Measurements from ENCODE around the gene MAMDC2.

DNA sequence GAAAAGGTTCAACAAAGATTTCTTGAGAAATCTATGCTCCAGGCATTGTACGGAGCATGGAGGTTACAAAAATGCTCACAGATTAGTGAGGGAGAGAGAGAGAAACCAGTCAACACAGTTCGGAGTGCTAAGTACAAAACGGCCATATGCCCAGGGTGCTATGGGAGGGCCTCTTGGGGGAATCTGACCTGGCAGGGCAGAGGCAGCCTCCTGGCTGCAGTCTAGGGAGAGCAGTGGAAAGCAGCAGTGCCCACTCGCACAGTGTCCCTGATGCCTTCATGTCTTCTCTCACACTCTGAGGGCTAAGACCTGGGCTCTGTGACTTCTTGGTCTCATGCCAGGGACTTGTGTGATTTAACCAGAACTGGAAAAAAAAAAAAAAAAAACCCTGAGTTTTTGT is 185.4 kb downstream of the MAMDC2 start:
- TF ChIP-seq, protein P1, sequence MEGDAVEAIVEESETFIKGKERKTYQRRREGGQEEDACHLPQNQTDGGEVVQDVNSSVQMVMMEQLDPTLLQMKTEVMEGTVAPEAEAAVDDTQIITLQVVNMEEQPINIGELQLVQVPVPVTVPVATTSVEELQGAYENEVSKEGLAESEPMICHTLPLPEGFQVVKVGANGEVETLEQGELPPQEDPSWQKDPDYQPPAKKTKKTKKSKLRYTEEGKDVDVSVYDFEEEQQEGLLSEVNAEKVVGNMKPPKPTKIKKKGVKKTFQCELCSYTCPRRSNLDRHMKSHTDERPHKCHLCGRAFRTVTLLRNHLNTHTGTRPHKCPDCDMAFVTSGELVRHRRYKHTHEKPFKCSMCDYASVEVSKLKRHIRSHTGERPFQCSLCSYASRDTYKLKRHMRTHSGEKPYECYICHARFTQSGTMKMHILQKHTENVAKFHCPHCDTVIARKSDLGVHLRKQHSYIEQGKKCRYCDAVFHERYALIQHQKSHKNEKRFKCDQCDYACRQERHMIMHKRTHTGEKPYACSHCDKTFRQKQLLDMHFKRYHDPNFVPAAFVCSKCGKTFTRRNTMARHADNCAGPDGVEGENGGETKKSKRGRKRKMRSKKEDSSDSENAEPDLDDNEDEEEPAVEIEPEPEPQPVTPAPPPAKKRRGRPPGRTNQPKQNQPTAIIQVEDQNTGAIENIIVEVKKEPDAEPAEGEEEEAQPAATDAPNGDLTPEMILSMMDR (IDR thresholded peaks at IDR 0.05), result no peak
- TF ChIP-seq POLR2A (IDR thresholded peaks at IDR 0.05) (no peak), POLR2AphosphoS5 (IDR thresholded peaks at IDR 0.05) (no peak)
